Activated CD8-positive, alpha-beta T cell treated with anti-CD3 and anti-CD28 coated beads, Interleukin-2, amount 10 ng/mL, durations not matched to agents 7 days and 5 days (primary cell): ENCODE measurements around the gene HES2. TPM values are rescaled to one million over a fixed set of nuclear protein-coding genes. Genes with fewer than 3 reads are reported as not detected.
"Not testable (repeated sequence)": the region's sequence is repeated elsewhere in the genome, so short reads cannot be mapped to it uniquely, and the experiment has no call there.

Experiments
- ATAC-seq: fragments of 150-1000 bp; cut with Tn5 transposase; one replicate; pipeline ENCODE4 v1.10.0; 2021; ENCODE audit warnings: moderate library complexity
- CTCF ChIA-PET: fragments of 350-600 bp; sonication (Branson Sonifier 250); formaldehyde crosslinking; loops from one replicate; lab custom pipeline; 2021; ENCODE audit warnings: antibody characterized with exemption; lab: Charles Lee
- POLR2A ChIA-PET: fragments of 350-600 bp; sonication (Branson Sonifier 250); formaldehyde crosslinking; loops from one replicate; lab custom pipeline; 2021; ENCODE audit warnings: antibody characterized with exemption; lab: Charles Lee
- DNase-seq: peaks from one replicate; pipeline ENCODE4 v3.0.0-alpha.2; 2020
- H3K27ac Mint-ChIP-seq: one replicate; pipeline ENCODE4 v1.8.0; 2021; ENCODE audit warnings: mild to moderate bottlenecking, mixed read lengths
- H3K27me3 Mint-ChIP-seq: one replicate; pipeline ENCODE4 v1.8.0; 2021; ENCODE audit warnings: low read depth, mixed read lengths
- H3K36me3 Mint-ChIP-seq: one replicate; pipeline ENCODE4 v1.8.0; 2021; ENCODE audit warnings: low read depth, mixed read lengths
- H3K4me1 Mint-ChIP-seq: one replicate; pipeline ENCODE4 v1.8.0; 2021; ENCODE audit warnings: low read depth, mixed read lengths
- H3K4me3 Mint-ChIP-seq: one replicate; pipeline ENCODE4 v1.8.0; 2021; ENCODE audit warnings: mild to moderate bottlenecking, mixed read lengths
- H3K9me3 Mint-ChIP-seq: one replicate; pipeline ENCODE4 v1.8.0; 2022; ENCODE audit warnings: mixed read lengths; ENCODE audit not compliant: insufficient read depth
- total RNA-seq, 2 experiments: library from RNA; stranded (reverse); gene quantifications; one replicate each; pipeline ENCODE4 v1.2.3, GENCODE V29; 2021

Gene HES2
- total RNA-seq, 2 experiments from 2014 or later, result 0.05 to 0.45 TPM

GRCh38 chr1:6462412-6463119 lies 42.8 kb upstream of the HES2 start:
- no peak overlapping the region for H3K27ac Mint-ChIP-seq
- POLR2A ChIA-PET, result no interaction called here
- H3K4me1 Mint-ChIP-seq, result peaks cover 57% of the 10 kb centered on the region

DNA sequence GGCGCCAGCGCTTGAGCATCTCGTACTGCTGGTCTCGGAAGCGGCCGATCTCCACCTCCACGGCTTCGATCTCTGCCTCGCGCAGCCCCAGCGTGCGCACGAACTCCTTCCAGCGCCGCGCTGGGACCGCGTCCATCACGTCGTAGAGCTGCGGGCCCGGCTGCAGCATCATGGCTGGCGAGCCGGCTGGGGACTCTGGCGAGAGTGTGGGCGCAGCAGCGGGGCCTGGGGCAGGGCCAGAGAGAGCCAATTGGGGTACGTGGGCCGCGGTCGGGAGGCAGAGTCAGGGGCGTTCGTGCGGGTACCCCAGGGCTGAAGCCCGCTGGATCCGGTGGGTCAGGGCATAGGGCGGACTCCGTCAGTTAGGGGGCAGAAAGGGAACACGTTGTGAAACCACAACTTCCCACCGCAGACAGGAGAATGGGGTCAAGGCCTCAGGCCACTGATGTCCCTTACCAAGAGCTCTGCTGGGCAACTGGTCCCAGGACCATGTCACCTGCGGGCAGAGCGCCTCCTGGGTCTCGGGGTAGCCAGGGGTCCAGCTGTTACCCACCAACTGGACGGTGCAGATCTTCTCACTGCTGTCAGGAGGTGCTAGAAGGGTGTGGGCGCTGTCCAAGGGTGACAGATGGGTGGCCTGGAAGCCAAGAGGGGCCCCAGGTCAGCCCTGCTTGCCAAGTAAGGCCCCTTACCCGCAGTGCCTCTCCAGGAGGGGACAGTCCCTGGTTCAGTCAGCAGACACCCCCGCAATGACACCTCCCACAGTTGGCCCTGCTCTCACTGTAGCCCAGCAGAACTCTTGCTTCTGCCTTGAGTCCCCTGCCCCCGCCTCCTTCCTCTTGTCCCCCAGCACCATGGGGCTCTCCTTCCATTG lies 42.1 kb upstream of the HES2 start:
- ATAC-seq (no peak), DNase-seq (no peak)
- ChIA-PET POLR2A (no interaction called here), CTCF (interaction anchor here (1.0 kb wide), 1 partner anchor 23 kb away, joined by 4 read pairs; no protein-coding TSS in a partner anchor)
- peaks cover 52% of the 10 kb centered on the region for H3K4me1 Mint-ChIP-seq
- H3K27ac Mint-ChIP-seq, result no peak overlapping the region
- H3K36me3 Mint-ChIP-seq, result peaks cover 38% of the 10 kb centered on the region
- H3K9me3 Mint-ChIP-seq, result no peaks in the 10 kb centered on the region
- peaks cover 8% of the 10 kb centered on the region for H3K27me3 Mint-ChIP-seq
- peak overlapping the region; percentile 25 for H3K4me3 Mint-ChIP-seq

More at GRCh38 chr1:6462412-6463119, 42.8 kb upstream of the HES2 start:
- peaks cover 38% of the 10 kb centered on the region for H3K36me3 Mint-ChIP-seq
- CTCF ChIA-PET, result interaction anchor here (1.0 to 2.4 kb wide), 4 partner anchors 8 to 24 kb away, joined by 3 to 8 read pairs (median 4); no protein-coding TSS in a partner anchor
- peaks cover 2% of the 10 kb centered on the region for H3K27me3 Mint-ChIP-seq
- no peak for ATAC-seq
- H3K9me3 Mint-ChIP-seq, result no peaks in the 10 kb centered on the region
- no peak overlapping the region for H3K4me3 Mint-ChIP-seq
- no peak for DNase-seq

GRCh38 chr1:6461051-6461530 lies 41.4 kb upstream of the HES2 start:
- Mint-ChIP-seq H3K4me3 (peak overlapping the region; percentile 73), H3K27ac (peak overlapping the region; percentile 86), H3K27me3 (peaks cover 15% of the 10 kb centered on the region), H3K36me3 (peaks cover 38% of the 10 kb centered on the region), H3K9me3 (no peaks in the 10 kb centered on the region), H3K4me1 (peaks cover 52% of the 10 kb centered on the region)
- ATAC-seq (no peak), DNase-seq (no peak)
- POLR2A ChIA-PET, result interaction anchor here (0.8 to 1.1 kb wide), 3 partner anchors 11 to 21 kb away, joined by 4 read pairs; no protein-coding TSS in a partner anchor
- CTCF ChIA-PET, result interaction anchor here (0.9 to 1.5 kb wide), 6 partner anchors 11 to 214 kb away, joined by 3 to 7 read pairs (median 4); no protein-coding TSS in a partner anchor

DNA sequence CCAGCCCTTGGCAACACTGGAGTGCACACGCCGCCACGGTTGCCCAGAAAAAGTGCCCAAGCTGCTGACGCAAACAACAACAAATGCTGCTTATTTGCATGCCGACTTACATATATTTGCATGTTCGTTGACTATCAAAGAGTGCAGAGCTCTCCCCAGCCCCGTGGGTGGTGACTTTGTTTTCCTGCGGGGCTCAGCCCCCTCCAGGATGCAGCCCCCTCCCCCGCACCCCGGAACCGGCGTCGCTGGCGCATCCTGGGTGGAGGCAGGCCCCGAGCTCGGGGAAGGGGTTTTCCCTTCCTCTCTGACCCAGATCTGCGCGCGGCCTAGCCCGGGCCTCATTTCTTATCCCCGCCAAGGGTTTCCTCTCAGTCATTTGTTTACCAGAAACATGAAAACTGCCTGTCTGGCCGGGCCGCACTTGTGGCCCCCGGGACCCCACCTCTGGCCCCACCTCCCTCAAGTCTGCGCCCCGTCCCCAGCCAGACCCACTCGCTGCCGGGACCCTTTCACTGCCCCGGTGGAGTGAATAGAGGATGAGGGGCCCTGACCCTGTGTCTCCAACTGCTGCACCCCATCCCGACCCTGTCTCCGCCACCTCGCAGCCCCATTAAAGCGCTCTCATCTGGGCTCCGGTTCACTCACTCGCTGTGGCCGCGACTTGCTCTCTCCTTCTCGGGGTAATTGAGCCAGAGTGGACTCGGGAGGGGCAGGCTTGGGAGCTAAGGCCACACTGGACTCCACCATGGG lies 40.8 kb upstream of the HES2 start:
- Mint-ChIP-seq H3K27me3 (peaks cover 19% of the 10 kb centered on the region), H3K4me3 (peak overlapping the region; percentile 73), H3K36me3 (peaks cover 38% of the 10 kb centered on the region), H3K9me3 (no peaks in the 10 kb centered on the region), H3K4me1 (peaks cover 54% of the 10 kb centered on the region), H3K27ac (peak overlapping the region; percentile 86)
- peak; percentile 81 for DNase-seq
- ChIA-PET CTCF (interaction anchor here (0.9 to 2.2 kb wide), 13 partner anchors 11 to 241 kb away, joined by 3 to 16 read pairs (median 4); partner anchors contain the start of genes DNAJC11 and NOL9), POLR2A (interaction anchor here (0.7 to 1.4 kb wide), 8 partner anchors 10 to 142 kb away, joined by 3 to 7 read pairs (median 4); partner anchors contain the start of gene KLHL21)
- ATAC-seq, result peak; percentile 75

DNA sequence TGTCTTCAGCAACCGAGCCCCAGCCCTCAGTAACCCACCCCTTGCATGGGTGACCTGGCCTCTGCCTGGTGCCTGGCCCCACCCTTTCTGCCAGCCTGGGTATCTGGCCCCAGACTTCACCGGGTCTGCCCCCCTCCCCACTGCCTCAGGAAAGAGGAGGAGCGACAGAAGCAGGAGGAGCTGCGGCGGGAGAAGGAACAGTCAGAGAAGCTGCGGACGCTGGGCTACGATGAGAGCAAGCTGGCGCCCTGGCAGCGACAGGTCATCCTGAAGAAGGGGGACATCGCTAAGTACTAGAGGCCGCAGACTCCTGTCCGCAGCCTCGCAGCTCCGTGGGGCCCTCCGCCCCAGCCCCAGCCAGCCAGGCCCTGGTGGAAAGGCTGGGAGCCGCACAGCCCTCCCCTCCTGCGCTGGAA lies 40.1 kb upstream of the HES2 start:
- H3K9me3 Mint-ChIP-seq, result no peaks in the 10 kb centered on the region
- POLR2A ChIA-PET, result interaction anchor here (0.7 to 1.4 kb wide), 6 partner anchors 9 to 143 kb away, joined by 3 to 7 read pairs (median 4); partner anchors contain the start of gene KLHL21

GRCh38 chr1:6456800-6457466 lies 37.2 kb upstream of the HES2 start:
- H3K4me3 Mint-ChIP-seq, result no peak overlapping the region
- H3K27me3 Mint-ChIP-seq, result peaks cover 37% of the 10 kb centered on the region
- DNase-seq (no peak), ATAC-seq (no peak)
- no peak overlapping the region for H3K27ac Mint-ChIP-seq
- no peaks in the 10 kb centered on the region for H3K9me3 Mint-ChIP-seq
- peaks cover 15% of the 10 kb centered on the region for H3K36me3 Mint-ChIP-seq
- ChIA-PET CTCF (interaction anchor here (1.3 kb wide), 1 partner anchor 210 kb away, joined by 3 read pairs; no protein-coding TSS in a partner anchor), POLR2A (no interaction called here)
- H3K4me1 Mint-ChIP-seq, result peaks cover 33% of the 10 kb centered on the region

More for the DNA sequence above, 40.1 kb upstream of the HES2 start:
- H3K27me3 Mint-ChIP-seq, result peaks cover 20% of the 10 kb centered on the region
- H3K27ac Mint-ChIP-seq, result peak overlapping the region; percentile 62
- ATAC-seq, result peak; percentile 36
- peak overlapping the region; percentile 73 for H3K4me3 Mint-ChIP-seq
- H3K36me3 Mint-ChIP-seq, result peaks cover 38% of the 10 kb centered on the region
- CTCF ChIA-PET, result interaction anchor here (0.9 to 2.2 kb wide), 13 partner anchors 10 to 242 kb away, joined by 3 to 16 read pairs (median 4); partner anchors contain the start of genes DNAJC11 and NOL9
- H3K4me1 Mint-ChIP-seq, result peaks cover 52% of the 10 kb centered on the region
- peak; percentile 46 for DNase-seq

- H3K4me3 Mint-ChIP-seq, DNase-seq, POLR2A ChIA-PET, H3K27ac Mint-ChIP-seq, H3K9me3 Mint-ChIP-seq, ATAC-seq, H3K36me3 Mint-ChIP-seq: not testable (repeated sequence)
- CTCF ChIA-PET, result interaction anchor here (0.8 to 2.0 kb wide), 6 partner anchors 8 to 209 kb away, joined by 3 to 9 read pairs (median 4); no protein-coding TSS in a partner anchor
- peaks cover 23% of the 10 kb centered on the region for H3K4me1 Mint-ChIP-seq
- peaks cover 43% of the 10 kb centered on the region for H3K27me3 Mint-ChIP-seq
Measured at GRCh38 chr1:6455752-6456520, 36.2 kb upstream of the HES2 start.

DNA sequence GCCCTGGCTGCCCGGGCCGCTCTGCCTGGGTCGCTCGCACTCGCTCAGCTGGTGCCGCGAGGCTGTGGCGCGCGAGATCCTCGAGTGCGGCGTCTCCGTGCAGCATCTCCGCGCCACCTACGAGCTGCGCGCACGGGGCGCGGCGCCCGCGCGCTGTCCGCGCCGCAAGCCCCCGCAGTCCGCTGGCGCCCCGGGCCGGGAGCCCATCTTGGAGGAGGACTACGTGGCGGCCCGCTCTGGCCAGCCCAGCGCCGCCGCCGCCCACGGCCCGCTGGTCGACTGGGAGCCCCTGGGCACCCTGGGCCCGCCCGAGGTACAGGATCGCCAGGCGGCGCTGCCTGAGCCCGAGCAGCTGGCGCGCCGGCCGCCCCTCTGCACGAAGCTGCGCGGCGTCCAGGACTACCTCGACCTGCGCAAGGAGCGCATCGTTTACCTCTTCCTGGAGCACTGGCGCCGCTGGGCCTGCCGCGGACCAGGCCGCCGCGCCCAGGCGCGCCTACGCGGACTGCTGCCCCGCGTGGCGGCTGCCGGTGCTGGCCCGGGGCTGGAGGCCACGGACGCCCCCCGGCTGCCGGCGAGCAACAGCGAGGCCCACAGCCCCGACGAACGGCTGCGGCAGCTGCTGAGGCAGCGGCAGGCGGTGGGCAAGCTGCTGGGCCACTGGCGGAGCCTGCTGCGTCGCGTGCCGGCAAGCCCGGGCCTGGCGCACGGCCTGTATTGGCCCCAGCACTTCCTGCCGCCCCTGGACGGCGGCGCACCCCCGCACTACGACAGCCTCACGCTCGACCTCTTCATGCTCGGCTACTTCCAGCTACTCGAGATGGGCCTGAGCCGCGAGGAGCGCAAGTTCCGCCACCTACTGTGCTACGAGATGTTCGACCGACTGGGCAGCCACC lies 35.4 kb upstream of the HES2 start:
- Mint-ChIP-seq H3K4me3 (no peak overlapping the region), H3K4me1 (peaks cover 15% of the 10 kb centered on the region), H3K27me3 (peaks cover 49% of the 10 kb centered on the region), H3K9me3 (no peaks in the 10 kb centered on the region), H3K27ac (no peak overlapping the region), H3K36me3 (no peaks in the 10 kb centered on the region)
- ATAC-seq (peak; percentile 47), DNase-seq (no peak)
- ChIA-PET CTCF (interaction anchor here (0.8 to 2.1 kb wide), 9 partner anchors 8 to 209 kb away, joined by 3 to 9 read pairs (median 4); no protein-coding TSS in a partner anchor), POLR2A (interaction anchor here (0.8 kb wide), 1 partner anchor 218 kb away, joined by 3 read pairs; no protein-coding TSS in a partner anchor)
